Kidney epithelial cell (primary cell): ENCODE results near the gene SLC7A6OS. TPM values are rescaled to one million over a fixed set of nuclear protein-coding genes. Genes with fewer than 3 reads are reported as not detected.

ENCODE experiments used
- DNase-seq: peaks from one replicate; pipeline ENCODE4 v3.0.0-alpha.2; 2010; ENCODE audit warnings: low read depth
- H3K27me3 ChIP-seq: 2 replicates; pipeline ENCODE4 v1.6.0; 2011; ENCODE audit warnings: low read length; ENCODE audit not compliant: control insufficient read depth, insufficient read depth
- H3K36me3 ChIP-seq: 2 replicates; pipeline ENCODE4 v1.5.1; 2011; ENCODE audit warnings: low read length; ENCODE audit not compliant: control insufficient read depth, insufficient read depth
- H3K4me3 ChIP-seq: 2 replicates; pipeline ENCODE4 v1.5.1; 2011; ENCODE audit warnings: low read depth, mild to moderate bottlenecking, control low read depth, low read length
- CTCF ChIP-seq: IDR thresholded peaks from 2 replicates; pipeline ENCODE4 v1.5.1; 2011; ENCODE audit warnings: mild to moderate bottlenecking, moderate library complexity, low read length, control low read depth, inconsistent platforms; ENCODE audit not compliant: insufficient read depth, poor library complexity, severe bottlenecking
- total RNA-seq: library from RNA; depleted of rRNA; stranded (reverse); fragments of >200 nt; gene quantifications from 2 replicates; pipeline ENCODE4 v1.2.3, GENCODE V29; 2015

SLC7A6OS gene
- total RNA-seq, 1 donor from 2014 or later: 10.4 TPM

GRCh38 chr16:68273459-68273858 lies 37.3 kb downstream of the SLC7A6OS start:
- no peak overlapping the region for H3K4me3 ChIP-seq
- no peak for DNase-seq
- TF ChIP-seq CTCF: no peak

GRCh38 chr16:68272507-68273209 lies 38.1 kb downstream of the SLC7A6OS start:
- H3K36me3 ChIP-seq: no peaks in the 10 kb centered on the region
- no peak overlapping the region for H3K4me3 ChIP-seq
- DNase-seq: no peak
- TF ChIP-seq CTCF: no peak
- H3K27me3 ChIP-seq: no peaks in the 10 kb centered on the region

More at GRCh38 chr16:68273459-68273858, 37.3 kb downstream of the SLC7A6OS start:
- H3K36me3 ChIP-seq: no peaks in the 10 kb centered on the region
- no peaks in the 10 kb centered on the region for H3K27me3 ChIP-seq

GRCh38 chr16:68270353-68270752 lies 40.4 kb downstream of the SLC7A6OS start:
- H3K36me3 ChIP-seq: no peaks in the 10 kb centered on the region
- H3K27me3 ChIP-seq: no peaks in the 10 kb centered on the region
- TF ChIP-seq CTCF: no peak
- DNase-seq: no peak
- H3K4me3 ChIP-seq: no peak overlapping the region

GRCh38 chr16:68269793-68270192 lies 41.0 kb downstream of the SLC7A6OS start:
- H3K36me3 ChIP-seq: no peaks in the 10 kb centered on the region
- H3K27me3 ChIP-seq: no peaks in the 10 kb centered on the region
- TF ChIP-seq CTCF: no peak
- H3K4me3 ChIP-seq: no peak overlapping the region
- no peak for DNase-seq

- H3K4me3 ChIP-seq: no peak overlapping the region
- no peaks in the 10 kb centered on the region for H3K27me3 ChIP-seq
- TF ChIP-seq CTCF: no peak
- no peaks in the 10 kb centered on the region for H3K36me3 ChIP-seq
- DNase-seq: no peak
Observed at GRCh38 chr16:68267612-68268405, 42.9 kb downstream of the SLC7A6OS start.
